ENCODE data around the gene CHTF8. TPM values are rescaled to one million over a fixed set of nuclear protein-coding genes. Genes with fewer than 3 reads are reported as not detected.
A peak's percentile ranks its signal among the peaks of the same experiment; 100 is the strongest.
"Not testable (repeated sequence)": the region's sequence is repeated elsewhere in the genome, so short reads cannot be mapped to it uniquely, and the experiment has no call there.

CHTF8 gene
- polyA plus RNA-seq, 1 of the 3 experiments (the other 2 are of a cell fraction): 83.0 TPM

DNA sequence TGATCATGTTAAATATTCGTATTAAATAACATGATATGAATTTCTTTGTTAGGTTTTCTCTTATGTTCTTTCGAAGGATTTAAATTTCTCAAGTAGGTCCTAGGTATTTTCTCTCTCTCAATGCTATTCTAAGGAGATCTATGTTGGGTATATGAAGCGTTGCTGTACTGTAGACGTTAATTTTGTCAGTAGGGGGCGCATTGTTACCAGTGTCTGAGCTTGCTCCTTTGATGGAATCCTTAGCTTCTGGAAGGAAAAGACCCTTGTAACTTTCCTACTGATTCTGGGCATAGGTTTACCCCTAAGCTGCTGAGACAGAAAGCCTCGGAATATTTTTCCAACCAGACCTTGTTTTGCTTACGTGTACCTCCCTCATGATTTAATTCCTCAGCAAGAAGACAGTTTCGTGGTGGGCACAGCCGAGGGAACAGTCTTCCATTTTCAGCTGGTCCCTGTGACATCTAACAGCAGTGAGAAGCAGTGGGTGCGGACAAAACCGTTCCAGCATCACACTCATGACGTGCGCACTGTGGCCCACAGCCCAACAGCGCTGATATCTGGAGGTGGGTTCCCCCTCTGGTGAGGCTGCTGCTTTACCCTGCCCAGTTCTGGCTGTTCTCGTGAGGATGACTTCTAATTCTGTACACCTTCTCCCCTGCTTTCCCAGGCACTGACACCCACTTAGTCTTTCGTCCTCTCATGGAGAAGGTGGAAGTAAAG lies 17.9 kb upstream of the CHTF8 start:
- H3K79me2 ChIP-seq (ENCODE audit: insufficient read depth): peaks cover 15% of the 10 kb centered on the region; the same call in 1 of the 2 replicates
- no peak overlapping the region for H3K27ac ChIP-seq (ENCODE audit: low read depth in 2 of 2, low read length in 1 of 2)
- H3F3A ChIP-seq (replicated peaks; ENCODE audit: insufficient read depth): peaks cover 24% of the 10 kb centered on the region
- no peak overlapping the region for H3K9ac ChIP-seq
- H4K20me1 ChIP-seq (ENCODE audit: insufficient read depth): no peaks in the 10 kb centered on the region
- peak; percentile 67 for DNase-seq
- H3K27me3 ChIP-seq (ENCODE audit: insufficient read depth): no peaks in the 10 kb centered on the region
- ChIA-PET POLR2A (interaction anchor here (0.6 to 1.2 kb wide), 3 partner anchors 17 to 187 kb away, joined by 4 read pairs; partner anchors contain the start of gene PDF), CTCF (interaction anchor here (0.6 to 5.7 kb wide), 37 partner anchors 8 to 634 kb away, joined by 3 to 95 read pairs (median 5); partner anchors contain the start of genes CHTF8, UTP4 and VPS4A)
- TF ChIP-seq MEF2A (IDR thresholded peaks at IDR 0.05; ENCODE audit: borderline replicate concordance, low read depth) (no peak), PBX3 (IDR thresholded peaks at IDR 0.05) (no peak), RAD21 (IDR thresholded peaks at IDR 0.05; ENCODE audit: low read length) (peak; percentile 93), SMC3 (IDR thresholded peaks at IDR 0.05; ENCODE audit: low read depth, low read length) (peak; percentile 60), YY1 (IDR thresholded peaks at IDR 0.05; ENCODE audit: low read depth) (no peak)
- TF ChIP-seq, protein P1, sequence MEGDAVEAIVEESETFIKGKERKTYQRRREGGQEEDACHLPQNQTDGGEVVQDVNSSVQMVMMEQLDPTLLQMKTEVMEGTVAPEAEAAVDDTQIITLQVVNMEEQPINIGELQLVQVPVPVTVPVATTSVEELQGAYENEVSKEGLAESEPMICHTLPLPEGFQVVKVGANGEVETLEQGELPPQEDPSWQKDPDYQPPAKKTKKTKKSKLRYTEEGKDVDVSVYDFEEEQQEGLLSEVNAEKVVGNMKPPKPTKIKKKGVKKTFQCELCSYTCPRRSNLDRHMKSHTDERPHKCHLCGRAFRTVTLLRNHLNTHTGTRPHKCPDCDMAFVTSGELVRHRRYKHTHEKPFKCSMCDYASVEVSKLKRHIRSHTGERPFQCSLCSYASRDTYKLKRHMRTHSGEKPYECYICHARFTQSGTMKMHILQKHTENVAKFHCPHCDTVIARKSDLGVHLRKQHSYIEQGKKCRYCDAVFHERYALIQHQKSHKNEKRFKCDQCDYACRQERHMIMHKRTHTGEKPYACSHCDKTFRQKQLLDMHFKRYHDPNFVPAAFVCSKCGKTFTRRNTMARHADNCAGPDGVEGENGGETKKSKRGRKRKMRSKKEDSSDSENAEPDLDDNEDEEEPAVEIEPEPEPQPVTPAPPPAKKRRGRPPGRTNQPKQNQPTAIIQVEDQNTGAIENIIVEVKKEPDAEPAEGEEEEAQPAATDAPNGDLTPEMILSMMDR (IDR thresholded peaks at IDR 0.05): peak; percentile 93
- no peaks in the 10 kb centered on the region for H3K9me2 ChIP-seq
- no peaks in the 10 kb centered on the region for H3K9me3 ChIP-seq
- no peaks in the 10 kb centered on the region for H3K4me1 ChIP-seq (ENCODE audit: control insufficient read depth in 1 of 2, insufficient read depth in 2 of 2, low read depth in 1 of 2, low read length in 1 of 2)
- no peak overlapping the region for H3K4me2 ChIP-seq
- no peak overlapping the region; a peak in 1 of 4 replicates for H3K4me3 ChIP-seq (ENCODE audit: low read depth in 2 of 2, low read length in 1 of 2)
- H2AFZ ChIP-seq (ENCODE audit: low read depth): no peak overlapping the region
- WGBS (ENCODE audit: low lambda C conversion rate): 61% methylated on average over 16 of the region's 16 CpGs
- peaks cover 36 to 64% of the 10 kb centered on the region in 2 experiments for H3K36me3 ChIP-seq (replicated peaks in 1 of 2; ENCODE audit: control insufficient read depth in 1 of 2, insufficient read depth in 2 of 2, low read length in 1 of 2)

DNA sequence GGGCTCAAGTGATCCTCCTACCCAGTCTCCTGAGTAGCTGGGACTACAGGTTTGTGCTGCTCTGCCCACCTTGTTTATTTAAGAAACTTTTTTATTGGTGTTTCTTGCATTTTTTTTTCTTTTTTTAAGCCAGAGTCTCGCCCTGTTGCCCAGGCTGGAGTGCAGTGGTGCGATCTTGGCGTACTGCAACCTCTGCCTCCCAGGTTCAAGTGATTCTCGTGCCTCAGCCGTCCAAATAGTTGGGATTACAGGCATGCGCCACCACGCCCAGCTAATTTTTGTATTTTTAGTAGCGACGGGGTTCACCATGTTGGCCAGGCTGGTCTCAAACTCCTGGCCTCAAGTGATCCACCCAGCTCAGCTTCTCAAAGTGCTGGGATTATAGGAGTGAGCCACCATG lies 17.2 kb upstream of the CHTF8 start:
- not testable (repeated sequence) for H3K4me1 ChIP-seq (ENCODE audit: control insufficient read depth in 1 of 2, insufficient read depth in 2 of 2, low read depth in 1 of 2, low read length in 1 of 2); H3K4me2 ChIP-seq; H2AFZ ChIP-seq (ENCODE audit: low read depth); H3K9me3 ChIP-seq; H3K9me2 ChIP-seq; H3K27me3 ChIP-seq (ENCODE audit: insufficient read depth); H3K9ac ChIP-seq; DNase-seq; H3K27ac ChIP-seq (ENCODE audit: low read depth in 2 of 2, low read length in 1 of 2); H4K20me1 ChIP-seq (ENCODE audit: insufficient read depth); H3K4me3 ChIP-seq (ENCODE audit: low read depth in 2 of 2, low read length in 1 of 2)
- H3K36me3 ChIP-seq (replicated peaks in 1 of 2; ENCODE audit: control insufficient read depth in 1 of 2, insufficient read depth in 2 of 2, low read length in 1 of 2): peaks cover 37 to 62% of the 10 kb centered on the region in 2 experiments
- WGBS (ENCODE audit: low lambda C conversion rate): 95% methylated on average over 9 of the region's 9 CpGs
- peaks cover 28% of the 10 kb centered on the region for H3F3A ChIP-seq (replicated peaks; ENCODE audit: insufficient read depth)
- ChIA-PET POLR2A (interaction anchor here (1.2 kb wide), 1 partner anchor 181 kb away, joined by 4 read pairs; the partner anchor contains the start of gene PDF), CTCF (interaction anchor here (0.9 to 5.7 kb wide), 24 partner anchors 8 to 175 kb away, joined by 3 to 95 read pairs (median 6); partner anchors contain the start of genes CHTF8, UTP4 and VPS4A)
- H3K79me2 ChIP-seq (ENCODE audit: insufficient read depth): peaks cover 17% of the 10 kb centered on the region; the same call in 1 of the 2 replicates

- Histone ChIP-seq H3K9me2 (no peaks in the 10 kb centered on the region), H3K27ac (ENCODE audit: low read depth in 2 of 2, low read length in 1 of 2) (peak overlapping the region in 1 of 2 experiments; percentile 32; a peak in 1 of 4 replicates), H4K20me1 (ENCODE audit: insufficient read depth) (no peaks in the 10 kb centered on the region), H3K4me3 (ENCODE audit: low read depth in 2 of 2, low read length in 1 of 2) (no peak overlapping the region), H3K4me1 (ENCODE audit: control insufficient read depth in 1 of 2, insufficient read depth in 2 of 2, low read depth in 1 of 2, low read length in 1 of 2) (no peaks in the 10 kb centered on the region; a peak in 1 of 4 replicates), H3F3A (replicated peaks; ENCODE audit: insufficient read depth) (peaks cover 23% of the 10 kb centered on the region), H3K36me3 (replicated peaks in 1 of 2; ENCODE audit: control insufficient read depth in 1 of 2, insufficient read depth in 2 of 2, low read length in 1 of 2) (peaks cover 40 to 62% of the 10 kb centered on the region in 2 experiments), H3K9me3 (no peaks in the 10 kb centered on the region), H3K9ac (no peak overlapping the region), H3K79me2 (ENCODE audit: insufficient read depth) (peaks cover 35% of the 10 kb centered on the region; the same call in 1 of the 2 replicates), H3K27me3 (ENCODE audit: insufficient read depth) (no peaks in the 10 kb centered on the region), H3K4me2 (no peak overlapping the region), H2AFZ (ENCODE audit: low read depth) (no peak overlapping the region)
- TF ChIP-seq CHD2 (IDR thresholded peaks at IDR 0.05; ENCODE audit: low read length, partially characterized antibody): no peak
- TF ChIP-seq TAF1 (IDR thresholded peaks at IDR 0.05; ENCODE audit: borderline replicate concordance, low read depth, low read length): no peak
- no peak for TF ChIP-seq FOSL2 (IDR thresholded peaks at IDR 0.05; ENCODE audit: borderline replicate concordance, low read depth)
- no peak for TF ChIP-seq EP300 (IDR thresholded peaks at IDR 0.05; ENCODE audit: borderline replicate concordance in 1 of 2, low read depth in 1 of 2, low read length in 1 of 2)
- no peak for TF ChIP-seq TCF12 (IDR thresholded peaks at IDR 0.05)
- TF ChIP-seq, protein P2, sequence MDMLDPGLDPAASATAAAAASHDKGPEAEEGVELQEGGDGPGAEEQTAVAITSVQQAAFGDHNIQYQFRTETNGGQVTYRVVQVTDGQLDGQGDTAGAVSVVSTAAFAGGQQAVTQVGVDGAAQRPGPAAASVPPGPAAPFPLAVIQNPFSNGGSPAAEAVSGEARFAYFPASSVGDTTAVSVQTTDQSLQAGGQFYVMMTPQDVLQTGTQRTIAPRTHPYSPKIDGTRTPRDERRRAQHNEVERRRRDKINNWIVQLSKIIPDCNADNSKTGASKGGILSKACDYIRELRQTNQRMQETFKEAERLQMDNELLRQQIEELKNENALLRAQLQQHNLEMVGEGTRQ (IDR thresholded peaks at IDR 0.05; ENCODE audit: borderline replicate concordance, low read depth, low read length): no peak
- TF ChIP-seq JUND (IDR thresholded peaks at IDR 0.05): no peak
- TF ChIP-seq MEF2A (IDR thresholded peaks at IDR 0.05; ENCODE audit: borderline replicate concordance, low read depth): no peak
- no peak for DNase-seq
- POLR2A ChIA-PET: no interaction called here
- CTCF ChIA-PET: no interaction called here
- whole genome bisulfite sequencing (ENCODE audit: low lambda C conversion rate): 71% methylated on average over 4 of the region's 4 CpGs
Measured at GRCh38 chr16:69145658-69146057, 13.3 kb upstream of the CHTF8 start.

All from SK-N-SH (cell line).